Measurements from ENCODE around the gene MDM2. TPM values are rescaled to one million over a fixed set of nuclear protein-coding genes. Genes with fewer than 3 reads are reported as not detected.

MDM2 gene
- total and polyA plus RNA-seq, 2 of the 13 experiments (the other 11 are each of a cell fraction or from before 2014, with no cell fraction given) = 29.3 to 314 TPM

DNA sequence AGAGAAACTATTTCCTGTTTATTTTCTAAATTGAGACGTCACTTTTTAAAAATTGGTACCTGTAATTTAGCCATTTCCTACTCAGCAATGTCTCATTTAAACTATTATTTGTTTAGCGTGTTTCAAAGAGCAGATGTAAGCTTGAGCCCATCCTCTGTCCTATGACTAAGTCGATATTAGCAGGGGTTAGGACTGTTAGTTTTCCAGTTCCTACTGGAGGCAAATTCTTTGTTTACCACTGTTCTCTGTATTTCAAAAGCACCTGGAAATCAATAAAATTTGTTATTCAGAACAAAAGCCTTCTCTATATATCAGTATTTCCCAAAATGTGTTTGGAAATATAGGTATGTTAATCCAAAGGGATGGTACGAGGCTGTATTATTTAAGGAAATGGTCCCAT is 42.4 kb downstream of the MDM2 start (continued):
- TF ChIP-seq, protein P1, sequence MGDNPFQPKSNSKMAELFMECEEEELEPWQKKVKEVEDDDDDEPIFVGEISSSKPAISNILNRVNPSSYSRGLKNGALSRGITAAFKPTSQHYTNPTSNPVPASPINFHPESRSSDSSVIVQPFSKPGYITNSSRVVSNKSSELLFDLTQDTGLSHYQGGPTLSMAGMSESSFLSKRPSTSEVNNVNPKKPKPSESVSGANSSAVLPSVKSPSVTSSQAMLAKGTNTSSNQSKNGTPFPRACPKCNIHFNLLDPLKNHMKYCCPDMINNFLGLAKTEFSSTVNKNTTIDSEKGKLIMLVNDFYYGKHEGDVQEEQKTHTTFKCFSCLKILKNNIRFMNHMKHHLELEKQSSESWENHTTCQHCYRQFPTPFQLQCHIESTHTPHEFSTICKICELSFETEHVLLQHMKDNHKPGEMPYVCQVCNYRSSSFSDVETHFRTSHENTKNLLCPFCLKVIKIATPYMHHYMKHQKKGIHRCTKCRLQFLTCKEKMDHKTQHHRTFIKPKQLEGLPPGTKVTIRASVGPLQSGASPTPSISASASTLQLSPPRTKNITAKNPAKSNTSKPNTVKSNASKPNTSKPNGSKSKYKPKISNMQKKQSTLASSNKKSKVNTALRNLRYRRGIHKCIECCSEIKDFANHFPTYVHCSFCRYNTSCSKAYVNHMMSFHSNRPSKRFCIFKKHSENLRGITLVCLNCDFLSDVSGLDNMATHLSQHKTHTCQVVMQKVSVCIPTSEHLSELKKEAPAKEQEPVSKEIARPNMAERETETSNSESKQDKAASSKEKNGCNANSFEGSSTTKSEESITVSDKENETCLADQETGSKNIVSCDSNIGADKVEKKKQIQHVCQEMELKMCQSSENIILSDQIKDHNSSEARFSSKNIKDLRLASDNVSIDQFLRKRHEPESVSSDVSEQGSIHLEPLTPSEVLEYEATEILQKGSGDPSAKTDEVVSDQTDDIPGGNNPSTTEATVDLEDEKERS (CRISPR knock-in tag; IDR thresholded peaks at IDR 0.05) = no peak
- TF ChIP-seq CREB3 (CRISPR knock-in tag; IDR thresholded peaks at IDR 0.05) (no peak), RBFOX2 (IDR thresholded peaks at IDR 0.05; ENCODE audit: low read depth, low read length) (no peak), ZNF3 (CRISPR knock-in tag; IDR thresholded peaks at IDR 0.05) (no peak), IKZF5 (CRISPR knock-in tag; IDR thresholded peaks at IDR 0.05) (no peak), FOXA1 (IDR thresholded peaks at IDR 0.05) (no peak), FOXA1 (CRISPR knock-in tag; IDR thresholded peaks at IDR 0.05) (0 out of 2 replicates have a peak, but pooled peaks have one; percentile 21), TGIF2 (CRISPR knock-in tag; IDR thresholded peaks at IDR 0.05) (no peak), PAX8 (CRISPR knock-in tag; IDR thresholded peaks at IDR 0.05; ENCODE audit: borderline replicate concordance) (no peak), UBTF (CRISPR knock-in tag; IDR thresholded peaks at IDR 0.05) (no peak), ZNF879 (CRISPR knock-in tag; IDR thresholded peaks at IDR 0.05) (no peak), ZBTB42 (CRISPR knock-in tag; IDR thresholded peaks at IDR 0.05) (no peak), ZNF235 (CRISPR knock-in tag; IDR thresholded peaks at IDR 0.05; ENCODE audit: borderline replicate concordance) (no peak), THAP11 (CRISPR knock-in tag; IDR thresholded peaks at IDR 0.05) (no peak), ZNF501 (CRISPR knock-in tag; IDR thresholded peaks at IDR 0.05) (no peak), IRF1 (CRISPR knock-in tag; IDR thresholded peaks at IDR 0.05; ENCODE audit: low read depth) (no peak), ZNF331 (CRISPR knock-in tag; IDR thresholded peaks at IDR 0.05) (no peak)
- TF ChIP-seq, protein P2, sequence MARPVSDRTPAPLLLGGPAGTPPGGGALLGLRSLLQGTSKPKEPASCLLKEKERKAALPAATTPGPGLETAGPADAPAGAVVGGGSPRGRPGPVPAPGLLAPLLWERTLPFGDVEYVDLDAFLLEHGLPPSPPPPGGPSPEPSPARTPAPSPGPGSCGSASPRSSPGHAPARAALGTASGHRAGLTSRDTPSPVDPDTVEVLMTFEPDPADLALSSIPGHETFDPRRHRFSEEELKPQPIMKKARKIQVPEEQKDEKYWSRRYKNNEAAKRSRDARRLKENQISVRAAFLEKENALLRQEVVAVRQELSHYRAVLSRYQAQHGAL (CRISPR knock-in tag; IDR thresholded peaks at IDR 0.05; ENCODE audit: not compliant biosample characterization) = no peak
- TF ChIP-seq, protein P3, sequence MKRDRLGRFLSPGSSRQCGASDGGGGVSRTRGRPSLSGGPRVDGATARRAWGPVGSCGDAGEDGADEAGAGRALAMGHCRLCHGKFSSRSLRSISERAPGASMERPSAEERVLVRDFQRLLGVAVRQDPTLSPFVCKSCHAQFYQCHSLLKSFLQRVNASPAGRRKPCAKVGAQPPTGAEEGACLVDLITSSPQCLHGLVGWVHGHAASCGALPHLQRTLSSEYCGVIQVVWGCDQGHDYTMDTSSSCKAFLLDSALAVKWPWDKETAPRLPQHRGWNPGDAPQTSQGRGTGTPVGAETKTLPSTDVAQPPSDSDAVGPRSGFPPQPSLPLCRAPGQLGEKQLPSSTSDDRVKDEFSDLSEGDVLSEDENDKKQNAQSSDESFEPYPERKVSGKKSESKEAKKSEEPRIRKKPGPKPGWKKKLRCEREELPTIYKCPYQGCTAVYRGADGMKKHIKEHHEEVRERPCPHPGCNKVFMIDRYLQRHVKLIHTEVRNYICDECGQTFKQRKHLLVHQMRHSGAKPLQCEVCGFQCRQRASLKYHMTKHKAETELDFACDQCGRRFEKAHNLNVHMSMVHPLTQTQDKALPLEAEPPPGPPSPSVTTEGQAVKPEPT (CRISPR knock-in tag; IDR thresholded peaks at IDR 0.05; ENCODE audit: low read depth) = no peak

Data from HepG2 (cell line).